Measurements from ENCODE around the gene FAM227A.

- TF ChIP-seq CTCF (conservative IDR thresholded peaks at IDR 0.05) = peak; percentile 77
- no peak for TF ChIP-seq ZFX (IDR thresholded peaks at IDR 0.05)
Measured at GRCh38 chr22:38572065-38572464, 84.1 kb downstream of the FAM227A start.

Measured in C4-2B (cell line).